HFFc6 (cell line): ENCODE measurements around the gene CRTC1. TPM values are rescaled to one million over a fixed set of nuclear protein-coding genes. Genes with fewer than 3 reads are reported as not detected.

Source experiments
- DNase-seq: peaks from one replicate; pipeline ENCODE4 v3.0.0-alpha.2; 2018
- H3K27ac Mint-ChIP-seq: 2 replicates; pipeline ENCODE4 v1.8.0; 2020; ENCODE audit warnings: mild to moderate bottlenecking, mixed read lengths
- H3K27me3 Mint-ChIP-seq: 2 replicates; pipeline ENCODE4 v1.8.0; 2021; ENCODE audit warnings: mild to moderate bottlenecking, moderate library complexity, mixed read lengths; ENCODE audit not compliant: insufficient read depth
- H3K36me3 Mint-ChIP-seq: 2 replicates; pipeline ENCODE4 v1.8.0; 2021; ENCODE audit warnings: low read depth, mixed read lengths
- H3K4me1 Mint-ChIP-seq: 2 replicates; pipeline ENCODE4 v1.8.0; 2020; ENCODE audit warnings: low read depth, mixed read lengths
- H3K4me3 Mint-ChIP-seq: 2 replicates; pipeline ENCODE4 v1.8.0; 2020; ENCODE audit warnings: mild to moderate bottlenecking, moderate library complexity, mixed read lengths
- H3K9me3 Mint-ChIP-seq: 2 replicates; pipeline ENCODE4 v1.8.0; 2020; ENCODE audit warnings: mild to moderate bottlenecking, mixed read lengths
- total RNA-seq, 6 experiments: library from RNA; stranded (reverse); fragmentation: NEBNext Ultra II Directional; extraction: Animal tissue kit (Norgen Biotek cat#: 25700); gene quantifications; 2 replicates in 1 of 6; 3 replicates in 5 of 6; pipeline ENCODE4 v1.2.3, GENCODE V29; 2021
- TF ChIP-seq, protein P1 (sequence below): fragments of 200-600 bp; sonication (generic); IDR thresholded peaks from 2 replicates; pipeline ENCODE4 v1.5.0; 2021; ENCODE audit warnings: antibody characterized with exemption, mild to moderate bottlenecking

CRTC1 gene
- total RNA-seq, 6 experiments from 2014 or later: 11.8 to 14.5 (median 13.4) TPM

DNA sequence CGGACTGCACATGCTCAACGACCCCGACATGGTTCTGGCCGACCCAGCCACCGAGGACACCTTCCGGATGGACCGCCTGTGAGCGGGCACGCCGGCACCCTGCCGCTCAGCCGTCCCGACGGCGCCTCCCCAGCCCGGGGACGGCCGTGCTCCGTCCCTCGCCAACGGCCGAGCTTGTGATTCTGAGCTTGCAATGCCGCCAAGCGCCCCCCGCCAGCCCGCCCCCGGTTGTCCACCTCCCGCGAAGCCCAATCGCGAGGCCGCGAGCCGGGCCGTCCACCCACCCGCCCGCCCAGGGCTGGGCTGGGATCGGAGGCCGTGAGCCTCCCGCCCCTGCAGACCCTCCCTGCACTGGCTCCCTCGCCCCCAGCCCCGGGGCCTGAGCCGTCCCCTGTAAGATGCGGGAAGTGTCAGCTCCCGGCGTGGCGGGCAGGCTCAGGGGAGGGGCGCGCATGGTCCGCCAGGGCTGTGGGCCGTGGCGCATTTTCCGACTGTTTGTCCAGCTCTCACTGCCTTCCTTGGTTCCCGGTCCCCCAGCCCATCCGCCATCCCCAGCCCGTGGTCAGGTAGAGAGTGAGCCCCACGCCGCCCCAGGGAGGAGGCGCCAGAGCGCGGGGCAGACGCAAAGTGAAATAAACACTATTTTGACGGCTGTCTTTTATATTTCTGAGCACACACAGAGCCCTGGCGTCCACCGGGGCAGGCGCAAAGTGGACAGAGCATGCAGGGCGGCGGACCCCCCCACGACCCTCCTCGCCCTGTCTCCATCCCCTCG is 94.0 kb downstream of the CRTC1 start:
- H3K36me3 Mint-ChIP-seq: no peaks in the 10 kb centered on the region
- DNase-seq: no peak
- H3K4me3 Mint-ChIP-seq: no peak overlapping the region; the same call in 1 of the 2 replicates
- peaks cover 13% of the 10 kb centered on the region for H3K4me1 Mint-ChIP-seq
- peaks cover 4% of the 10 kb centered on the region for H3K27me3 Mint-ChIP-seq
- no peaks in the 10 kb centered on the region for H3K9me3 Mint-ChIP-seq
- TF ChIP-seq, protein P1, sequence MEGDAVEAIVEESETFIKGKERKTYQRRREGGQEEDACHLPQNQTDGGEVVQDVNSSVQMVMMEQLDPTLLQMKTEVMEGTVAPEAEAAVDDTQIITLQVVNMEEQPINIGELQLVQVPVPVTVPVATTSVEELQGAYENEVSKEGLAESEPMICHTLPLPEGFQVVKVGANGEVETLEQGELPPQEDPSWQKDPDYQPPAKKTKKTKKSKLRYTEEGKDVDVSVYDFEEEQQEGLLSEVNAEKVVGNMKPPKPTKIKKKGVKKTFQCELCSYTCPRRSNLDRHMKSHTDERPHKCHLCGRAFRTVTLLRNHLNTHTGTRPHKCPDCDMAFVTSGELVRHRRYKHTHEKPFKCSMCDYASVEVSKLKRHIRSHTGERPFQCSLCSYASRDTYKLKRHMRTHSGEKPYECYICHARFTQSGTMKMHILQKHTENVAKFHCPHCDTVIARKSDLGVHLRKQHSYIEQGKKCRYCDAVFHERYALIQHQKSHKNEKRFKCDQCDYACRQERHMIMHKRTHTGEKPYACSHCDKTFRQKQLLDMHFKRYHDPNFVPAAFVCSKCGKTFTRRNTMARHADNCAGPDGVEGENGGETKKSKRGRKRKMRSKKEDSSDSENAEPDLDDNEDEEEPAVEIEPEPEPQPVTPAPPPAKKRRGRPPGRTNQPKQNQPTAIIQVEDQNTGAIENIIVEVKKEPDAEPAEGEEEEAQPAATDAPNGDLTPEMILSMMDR: no peak
- H3K27ac Mint-ChIP-seq: no peak overlapping the region

DNA sequence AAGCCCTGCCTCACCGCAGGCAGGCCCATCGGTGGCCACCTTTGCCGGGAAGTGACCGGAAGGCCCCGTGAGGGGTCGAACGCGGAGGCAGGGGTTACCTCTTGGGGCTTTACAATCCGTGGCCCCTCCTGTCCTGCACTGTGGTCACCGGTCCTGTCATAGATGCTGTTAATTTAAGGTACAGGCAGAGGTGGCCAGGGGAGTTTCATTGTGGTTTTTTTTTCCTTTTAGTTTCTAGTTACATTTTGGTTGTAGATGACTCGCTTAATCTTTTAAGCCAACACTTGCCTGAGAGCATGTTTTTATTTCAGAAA is 94.6 kb downstream of the CRTC1 start:
- H3K4me1 Mint-ChIP-seq: peaks cover 13% of the 10 kb centered on the region
- TF ChIP-seq, protein P1: no peak
- H3K27me3 Mint-ChIP-seq: peaks cover 4% of the 10 kb centered on the region
- no peaks in the 10 kb centered on the region for H3K36me3 Mint-ChIP-seq
- no peak overlapping the region for H3K4me3 Mint-ChIP-seq
- no peak for DNase-seq
- H3K9me3 Mint-ChIP-seq: no peaks in the 10 kb centered on the region
- no peak overlapping the region; the same call in 1 of the 2 replicates for H3K27ac Mint-ChIP-seq

DNA sequence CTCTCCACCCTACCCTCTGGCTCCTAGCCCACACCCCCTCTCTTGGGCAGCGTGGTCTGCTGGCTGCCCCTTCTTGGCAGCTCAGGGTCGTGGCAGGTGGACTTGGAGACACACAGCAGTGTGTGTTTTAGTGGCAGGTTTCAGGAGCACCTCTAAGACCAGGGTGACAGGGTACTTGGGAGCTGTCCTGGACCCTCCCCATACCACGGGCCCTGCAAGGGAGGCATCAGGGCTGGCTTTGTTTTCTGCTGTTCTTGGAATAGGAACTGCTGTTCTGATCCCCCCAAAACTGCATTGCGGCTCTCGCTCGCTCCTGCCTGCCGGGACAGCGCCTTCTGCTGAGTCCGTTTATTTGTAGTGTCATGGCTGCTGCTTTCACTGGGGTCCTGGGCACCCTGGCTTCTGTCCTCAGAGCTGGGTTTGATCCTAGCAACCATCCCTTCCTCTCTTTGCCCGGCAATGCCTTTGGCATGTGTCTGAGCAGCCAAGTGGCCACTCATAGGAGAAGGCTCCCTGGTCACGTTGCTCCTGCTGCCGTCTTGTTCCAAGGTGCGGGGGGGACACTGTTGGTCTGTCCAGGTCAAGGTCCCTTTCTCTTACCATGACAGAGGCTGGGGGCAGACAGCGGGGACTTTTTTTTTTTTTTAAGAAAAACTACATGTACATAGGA is 95.5 kb downstream of the CRTC1 start:
- peaks cover 13% of the 10 kb centered on the region for H3K4me1 Mint-ChIP-seq
- no peak overlapping the region for H3K4me3 Mint-ChIP-seq
- H3K9me3 Mint-ChIP-seq: no peaks in the 10 kb centered on the region
- H3K36me3 Mint-ChIP-seq: no peaks in the 10 kb centered on the region
- H3K27ac Mint-ChIP-seq: no peak overlapping the region
- H3K27me3 Mint-ChIP-seq: peaks cover 2% of the 10 kb centered on the region
- DNase-seq: no peak
- TF ChIP-seq, protein P1: no peak

DNA sequence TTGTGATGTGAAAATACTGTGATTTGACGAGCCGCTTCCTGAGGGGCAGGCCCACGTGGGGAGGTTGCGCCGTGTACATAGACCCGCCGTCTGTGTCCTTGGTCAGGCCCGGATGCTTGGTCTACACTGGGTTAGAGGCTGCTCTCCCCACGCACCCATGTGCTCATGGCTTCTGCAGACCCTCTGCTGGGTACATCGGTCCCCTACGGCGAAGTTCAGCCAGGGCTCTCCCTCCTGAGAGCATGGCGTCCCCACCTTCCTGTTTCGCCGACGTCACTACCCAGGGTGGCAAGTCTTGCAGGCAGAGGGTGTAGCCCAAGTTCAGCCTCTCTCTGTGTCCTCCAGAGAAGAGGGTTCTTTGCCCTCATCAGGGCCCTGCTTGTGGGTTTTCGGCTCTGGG is 96.6 kb downstream of the CRTC1 start:
- TF ChIP-seq, protein P1: no peak
- H3K36me3 Mint-ChIP-seq: no peaks in the 10 kb centered on the region
- H3K4me1 Mint-ChIP-seq: peaks cover 13% of the 10 kb centered on the region
- H3K4me3 Mint-ChIP-seq: no peak overlapping the region
- no peak overlapping the region for H3K27ac Mint-ChIP-seq
- peaks cover 2% of the 10 kb centered on the region for H3K27me3 Mint-ChIP-seq
- no peak for DNase-seq
- no peaks in the 10 kb centered on the region for H3K9me3 Mint-ChIP-seq

DNA sequence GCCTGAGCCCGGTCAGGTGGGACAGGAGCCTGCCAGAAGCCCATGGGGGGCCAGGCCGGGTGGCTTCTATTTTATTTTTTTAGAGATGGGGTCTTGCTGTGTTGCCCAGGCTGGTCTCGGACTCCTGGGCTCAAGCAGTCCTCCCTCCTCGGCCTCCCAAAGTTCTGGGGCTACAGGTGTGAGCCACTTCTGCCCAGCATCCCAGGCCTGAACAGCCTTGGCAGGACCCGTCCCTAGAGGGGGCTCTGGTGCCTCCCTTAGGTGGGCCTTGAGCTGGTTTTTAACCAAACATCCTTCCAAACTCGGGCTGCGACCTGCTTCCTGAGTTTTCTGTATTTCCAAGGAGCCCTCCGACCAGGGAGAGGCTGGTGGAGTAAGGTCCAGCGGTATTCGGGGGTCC is 97.2 kb downstream of the CRTC1 start:
- Mint-ChIP-seq H3K27me3 (peaks cover 2% of the 10 kb centered on the region), H3K9me3 (no peaks in the 10 kb centered on the region), H3K4me1 (peaks cover 13% of the 10 kb centered on the region), H3K36me3 (no peaks in the 10 kb centered on the region), H3K27ac (no peak overlapping the region), H3K4me3 (no peak overlapping the region)
- TF ChIP-seq, protein P1: 0 out of 2 replicates have a peak, but pooled peaks have one; percentile 30
- no peak for DNase-seq
